Measurements from ENCODE around the gene ZC3HAV1.

ZC3HAV1 gene

GRCh38 chr7:139087212-139087611, 22.3 kb downstream of the ZC3HAV1 start:
- ATAC-seq = no peak
- TF ChIP-seq SNAI2 (CRISPR knock-in tag; IDR thresholded peaks at IDR 0.05) = no peak
- TF ChIP-seq PATZ1 (CRISPR knock-in tag; IDR thresholded peaks at IDR 0.05; ENCODE audit: borderline replicate concordance) = no peak
- TF ChIP-seq ZC3H10 (CRISPR knock-in tag; IDR thresholded peaks at IDR 0.05) = no peak
- TF ChIP-seq CSDC2 (CRISPR knock-in tag; IDR thresholded peaks at IDR 0.05) = no peak
- no peak for TF ChIP-seq POU6F1 (CRISPR knock-in tag; IDR thresholded peaks at IDR 0.05; ENCODE audit: borderline replicate concordance, low read depth)
- no peak for TF ChIP-seq RARB (CRISPR knock-in tag; IDR thresholded peaks at IDR 0.05)
- no peak for TF ChIP-seq ZFP3 (CRISPR knock-in tag; IDR thresholded peaks at IDR 0.05)
- no peak for TF ChIP-seq PPARA (CRISPR knock-in tag; IDR thresholded peaks at IDR 0.05; ENCODE audit: borderline replicate concordance)
- TF ChIP-seq GLIS3 (CRISPR knock-in tag; IDR thresholded peaks at IDR 0.05) = no peak
- TF ChIP-seq, protein P1, sequence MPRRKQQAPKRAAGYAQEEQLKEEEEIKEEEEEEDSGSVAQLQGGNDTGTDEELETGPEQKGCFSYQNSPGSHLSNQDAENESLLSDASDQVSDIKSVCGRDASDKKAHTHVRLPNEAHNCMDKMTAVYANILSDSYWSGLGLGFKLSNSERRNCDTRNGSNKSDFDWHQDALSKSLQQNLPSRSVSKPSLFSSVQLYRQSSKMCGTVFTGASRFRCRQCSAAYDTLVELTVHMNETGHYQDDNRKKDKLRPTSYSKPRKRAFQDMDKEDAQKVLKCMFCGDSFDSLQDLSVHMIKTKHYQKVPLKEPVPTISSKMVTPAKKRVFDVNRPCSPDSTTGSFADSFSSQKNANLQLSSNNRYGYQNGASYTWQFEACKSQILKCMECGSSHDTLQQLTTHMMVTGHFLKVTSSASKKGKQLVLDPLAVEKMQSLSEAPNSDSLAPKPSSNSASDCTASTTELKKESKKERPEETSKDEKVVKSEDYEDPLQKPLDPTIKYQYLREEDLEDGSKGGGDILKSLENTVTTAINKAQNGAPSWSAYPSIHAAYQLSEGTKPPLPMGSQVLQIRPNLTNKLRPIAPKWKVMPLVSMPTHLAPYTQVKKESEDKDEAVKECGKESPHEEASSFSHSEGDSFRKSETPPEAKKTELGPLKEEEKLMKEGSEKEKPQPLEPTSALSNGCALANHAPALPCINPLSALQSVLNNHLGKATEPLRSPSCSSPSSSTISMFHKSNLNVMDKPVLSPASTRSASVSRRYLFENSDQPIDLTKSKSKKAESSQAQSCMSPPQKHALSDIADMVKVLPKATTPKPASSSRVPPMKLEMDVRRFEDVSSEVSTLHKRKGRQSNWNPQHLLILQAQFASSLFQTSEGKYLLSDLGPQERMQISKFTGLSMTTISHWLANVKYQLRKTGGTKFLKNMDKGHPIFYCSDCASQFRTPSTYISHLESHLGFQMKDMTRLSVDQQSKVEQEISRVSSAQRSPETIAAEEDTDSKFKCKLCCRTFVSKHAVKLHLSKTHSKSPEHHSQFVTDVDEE (CRISPR knock-in tag; IDR thresholded peaks at IDR 0.05) = no peak

DNA sequence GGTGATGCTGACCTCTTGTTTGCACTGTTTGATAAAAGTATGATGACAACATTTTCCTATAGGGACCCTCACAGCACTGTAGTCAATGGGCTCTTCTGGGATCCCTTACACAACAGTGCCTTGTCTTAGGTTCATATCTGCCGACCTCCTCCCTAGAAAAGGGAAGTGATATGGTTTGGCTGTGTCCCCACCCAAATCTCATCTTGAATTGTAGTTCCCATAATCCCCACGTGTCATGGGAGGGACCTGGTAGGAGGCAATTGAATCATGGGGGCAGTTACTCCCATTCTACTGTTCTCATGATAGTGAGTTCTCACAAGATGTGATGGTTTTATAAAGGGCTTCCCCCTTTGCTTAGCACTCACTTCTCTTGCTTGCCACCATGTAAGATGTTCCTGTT, 23.1 kb downstream of the ZC3HAV1 start:
- TF ChIP-seq OSR1 (CRISPR knock-in tag; IDR thresholded peaks at IDR 0.05) (no peak), TCF4 (CRISPR knock-in tag; IDR thresholded peaks at IDR 0.05; ENCODE audit: borderline replicate concordance) (no peak), ESRRG (CRISPR knock-in tag; IDR thresholded peaks at IDR 0.05) (no peak), CSDC2 (CRISPR knock-in tag; IDR thresholded peaks at IDR 0.05) (no peak), ZNF70 (CRISPR knock-in tag; IDR thresholded peaks at IDR 0.05) (no peak), ISL1 (CRISPR knock-in tag; IDR thresholded peaks at IDR 0.05) (no peak), TOX (CRISPR knock-in tag; IDR thresholded peaks at IDR 0.05; ENCODE audit: borderline replicate concordance) (no peak), ZFP30 (CRISPR knock-in tag; IDR thresholded peaks at IDR 0.05) (no peak), SNAI2 (CRISPR knock-in tag; IDR thresholded peaks at IDR 0.05) (no peak), PPARA (CRISPR knock-in tag; IDR thresholded peaks at IDR 0.05; ENCODE audit: borderline replicate concordance) (no peak), ZFP3 (CRISPR knock-in tag; IDR thresholded peaks at IDR 0.05) (no peak), ZNF8 (CRISPR knock-in tag; IDR thresholded peaks at IDR 0.05) (no peak), CSRNP3 (CRISPR knock-in tag; IDR thresholded peaks at IDR 0.05) (no peak), PATZ1 (CRISPR knock-in tag; IDR thresholded peaks at IDR 0.05; ENCODE audit: borderline replicate concordance) (no peak)
- TF ChIP-seq, protein P2, sequence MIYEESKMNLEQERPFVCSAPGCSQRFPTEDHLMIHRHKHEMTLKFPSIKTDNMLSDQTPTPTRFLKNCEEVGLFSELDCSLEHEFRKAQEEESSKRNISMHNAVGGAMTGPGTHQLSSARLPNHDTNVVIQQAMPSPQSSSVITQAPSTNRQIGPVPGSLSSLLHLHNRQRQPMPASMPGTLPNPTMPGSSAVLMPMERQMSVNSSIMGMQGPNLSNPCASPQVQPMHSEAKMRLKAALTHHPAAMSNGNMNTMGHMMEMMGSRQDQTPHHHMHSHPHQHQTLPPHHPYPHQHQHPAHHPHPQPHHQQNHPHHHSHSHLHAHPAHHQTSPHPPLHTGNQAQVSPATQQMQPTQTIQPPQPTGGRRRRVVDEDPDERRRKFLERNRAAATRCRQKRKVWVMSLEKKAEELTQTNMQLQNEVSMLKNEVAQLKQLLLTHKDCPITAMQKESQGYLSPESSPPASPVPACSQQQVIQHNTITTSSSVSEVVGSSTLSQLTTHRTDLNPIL (CRISPR knock-in tag; IDR thresholded peaks at IDR 0.05; ENCODE audit: low read depth) = no peak
- no peak for ATAC-seq

All from SK-N-SH treated with all-trans-retinoic acid at 6 μM for 48 hours (cell line).